B cell (primary cell): ENCODE results near the gene LRP11. TPM values are rescaled to one million over a fixed set of nuclear protein-coding genes. Genes with fewer than 3 reads are reported as not detected.

Experiments
- ATAC-seq: fragments of 200-7000 bp; cut with Tn5 transposase; one replicate; pipeline ENCODE4 v1.10.0; 2021; ENCODE audit warnings: low read depth, mild to moderate bottlenecking, moderate number of reproducible peaks, moderate library complexity
- CTCF ChIA-PET: fragments of 350-600 bp; sonication (Branson Sonifier 250); formaldehyde crosslinking; loops from one replicate; lab custom pipeline; 2021; ENCODE audit warnings: antibody characterized with exemption, inconsistent platforms; lab: Charles Lee
- POLR2A ChIA-PET: fragments of 350-600 bp; sonication (Branson Sonifier 250); formaldehyde crosslinking; loops from one replicate; lab custom pipeline; 2021; ENCODE audit warnings: antibody characterized with exemption; lab: Charles Lee
- DNase-seq: peaks from one replicate; pipeline ENCODE4 v3.0.0; 2013
- H2AFZ ChIP-seq: 2 replicates; pipeline ENCODE4 v1.6.1; 2012; ENCODE audit warnings: mild to moderate bottlenecking, low read depth, low read length; ENCODE audit not compliant: insufficient read depth, poor library complexity, severe bottlenecking
- H3K27ac ChIP-seq, 2 donors: 1 replicate in 1 of 2; 2 replicates in 1 of 2; pipeline ENCODE4 v1.5.1; 2012 to 2013; ENCODE audit warnings: low read length in 2 of 2, mild to moderate bottlenecking in 2 of 2, moderate library complexity in 1 of 2
- H3K27me3 ChIP-seq, 4 experiments: fragments of 200-600 bp in 1 of 4; sonication (generic) in 1 of 4; replicated peaks in 1 of 4; 1 replicate in 2 of 4; 2 replicates in 2 of 4; pipeline versions ENCODE4 v1.6.1 to v1.7.0; 2013 to 2016; ENCODE audit warnings: low read length in 3 of 4, mild to moderate bottlenecking in 2 of 4, mixed read lengths in 1 of 4, moderate library complexity in 1 of 4; ENCODE audit not compliant: insufficient read depth in 4 of 4, control insufficient read depth in 3 of 4; ENCODE audit errors: control extremely low read depth in 1 of 4
- H3K36me3 ChIP-seq, 2 experiments: replicated peaks in 1 of 2; 1 replicate in 1 of 2; 2 replicates in 1 of 2; pipeline versions ENCODE4 v1.6.1 to v1.7.1; 2013; ENCODE audit warnings: low read length in 1 of 2; ENCODE audit not compliant: insufficient read depth in 2 of 2, control insufficient read depth in 1 of 2; ENCODE audit errors: control extremely low read depth in 1 of 2, extremely low read depth in 1 of 2
- H3K4me1 ChIP-seq, 2 donors: fragments of 200-600 bp in 1 of 2; sonication (generic) in 1 of 2; 1 replicate in 1 of 2; 2 replicates in 1 of 2; pipeline versions ENCODE4 v1.5.1 to v1.6.1; 2013 to 2017; ENCODE audit warnings: low read length in 2 of 2; ENCODE audit not compliant: control insufficient read depth in 2 of 2, insufficient read depth in 2 of 2
- H3K4me2 ChIP-seq: replicated peaks from 2 replicates; pipeline ENCODE3; 2012; ENCODE audit warnings: mild to moderate bottlenecking, low read depth, low read length; ENCODE audit not compliant: poor library complexity, severe bottlenecking
- H3K4me3 ChIP-seq, 5 experiments: fragments of 200-600 bp in 1 of 5; sonication (generic) in 1 of 5; 1 replicate in 3 of 5; 2 replicates in 2 of 5; pipeline versions ENCODE4 v1.5.1 to v1.7.0; 2011 to 2016; ENCODE audit warnings: low read length in 4 of 5, mild to moderate bottlenecking in 4 of 5, low read depth in 2 of 5, control low read depth in 1 of 5, moderate library complexity in 1 of 5; ENCODE audit not compliant: insufficient read depth in 1 of 5; ENCODE audit errors: control extremely low read depth in 1 of 5, extremely low read depth in 1 of 5
- H3K79me2 ChIP-seq: fragments of 200-600 bp; sonication (generic); one replicate; pipeline ENCODE4 v1.6.0; 2016; ENCODE audit warnings: low read length; ENCODE audit not compliant: control insufficient read depth, insufficient read depth
- H3K9ac ChIP-seq: fragments of 200-600 bp; sonication (generic); 2 replicates; pipeline ENCODE4 v1.6.1; 2017; ENCODE audit warnings: mild to moderate bottlenecking, low read length, moderate library complexity
- H3K9me3 ChIP-seq, 3 donors: one replicate each; pipeline versions ENCODE4 v1.6.1 to v1.7.1; 2013; ENCODE audit warnings: low read length in 2 of 3; ENCODE audit not compliant: control insufficient read depth in 2 of 3, insufficient read depth in 1 of 3; ENCODE audit errors: control extremely low read depth in 1 of 3
- H4K20me1 ChIP-seq: 2 replicates; pipeline ENCODE4 v1.6.0; 2012; ENCODE audit warnings: mild to moderate bottlenecking, low read length; ENCODE audit not compliant: insufficient read depth, control insufficient read depth, poor library complexity, severe bottlenecking
- H3K27ac Mint-ChIP-seq: one replicate; pipeline ENCODE4 v1.8.0; 2021; ENCODE audit warnings: mixed read lengths
- H3K27me3 Mint-ChIP-seq: one replicate; pipeline ENCODE4 v1.8.0; 2021; ENCODE audit warnings: mixed read lengths
- H3K4me1 Mint-ChIP-seq: one replicate; pipeline ENCODE4 v1.8.0; 2021; ENCODE audit warnings: mixed read lengths
- H3K4me3 Mint-ChIP-seq: one replicate; pipeline ENCODE4 v1.8.0; 2021; ENCODE audit warnings: mixed read lengths
- H3K9me3 Mint-ChIP-seq: one replicate; pipeline ENCODE4 v1.8.0; 2022; ENCODE audit warnings: mixed read lengths; ENCODE audit not compliant: insufficient read depth
- EZH2 ChIP-seq: IDR thresholded peaks from 2 replicates; pipeline ENCODE4 v1.6.1; 2012; ENCODE audit warnings: borderline replicate concordance, low read depth, mild to moderate bottlenecking, moderate library complexity, low read length; ENCODE audit not compliant: insufficient read depth, poor library complexity, severe bottlenecking
- WGBS: methylation state at CpG from one replicate; pipeline ENCODE4 v1.1.5; 2013; ENCODE audit warnings: missing lambda C conversion rate; ENCODE audit not compliant: insufficient coverage; 5-methylcytosine and 5-hydroxymethylcytosine counted together
- intact Hi-C: fragments of 100-400 bp; cut with micrococcal nuclease; formaldehyde crosslinking; loops from one replicate; pipeline ENCODE4 v1.10.0; 2022
- polyA plus RNA-seq: library from polyadenylated mRNA; depleted of rRNA; stranded (reverse); fragments of >200 nt; gene quantifications from 2 replicates; pipeline ENCODE4 v1.2.3, GENCODE V29; 2012
- total RNA-seq, 2 donors: library from RNA; stranded (reverse); fragments of 120-200 nt in 1 of 2; gene quantifications; 1 replicate in 1 of 2; 2 replicates in 1 of 2; pipeline versions ENCODE4 v1.2.3 to v1.2.4, GENCODE V29; 2013 to 2022
- TF ChIP-seq, protein P1 (sequence below): fragments of 200-600 bp; IDR thresholded peaks from one replicate; pipeline ENCODE4 v1.8.0; 2022; ENCODE audit warnings: antibody characterized with exemption, mild to moderate bottlenecking

The LRP11 gene
- total and polyA plus RNA-seq, 2 donors (not counting 1 experiment from before 2014, with no cell fraction given) = 0.34 to 1.2 TPM

DNA sequence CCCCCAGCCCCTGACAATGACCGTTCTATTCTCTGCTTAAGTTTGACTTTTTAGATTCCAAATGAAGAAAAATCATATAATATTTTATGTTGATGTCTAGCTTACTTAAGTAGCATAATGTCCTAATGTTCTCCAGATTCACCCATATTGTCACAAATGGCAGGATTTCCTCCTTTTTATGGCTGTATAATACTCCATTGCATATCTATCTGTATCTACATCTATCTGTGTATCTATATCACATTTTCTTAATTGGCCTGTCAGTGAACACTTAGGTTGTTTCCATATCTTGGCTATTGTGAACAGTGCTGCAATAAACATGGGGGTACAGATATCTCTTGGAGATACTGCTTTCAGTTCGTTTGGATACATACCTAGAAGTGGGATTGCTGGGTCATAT lies 7.0 kb upstream of the LRP11 start:
- Mint-ChIP-seq H3K9me3 (no peaks in the 10 kb centered on the region), H3K27me3 (peaks cover 37% of the 10 kb centered on the region), H3K27ac (no peak overlapping the region), H3K4me1 (no peaks in the 10 kb centered on the region), H3K4me3 (no peak overlapping the region)
- H2AFZ ChIP-seq = no peak overlapping the region
- POLR2A ChIA-PET = no interaction called here
- no peak overlapping the region for H3K4me2 ChIP-seq
- no peak overlapping the region for H3K4me3 ChIP-seq
- WGBS = no CpG with 5 or more reads among the region's 2 CpGs
- TF ChIP-seq, protein P1, sequence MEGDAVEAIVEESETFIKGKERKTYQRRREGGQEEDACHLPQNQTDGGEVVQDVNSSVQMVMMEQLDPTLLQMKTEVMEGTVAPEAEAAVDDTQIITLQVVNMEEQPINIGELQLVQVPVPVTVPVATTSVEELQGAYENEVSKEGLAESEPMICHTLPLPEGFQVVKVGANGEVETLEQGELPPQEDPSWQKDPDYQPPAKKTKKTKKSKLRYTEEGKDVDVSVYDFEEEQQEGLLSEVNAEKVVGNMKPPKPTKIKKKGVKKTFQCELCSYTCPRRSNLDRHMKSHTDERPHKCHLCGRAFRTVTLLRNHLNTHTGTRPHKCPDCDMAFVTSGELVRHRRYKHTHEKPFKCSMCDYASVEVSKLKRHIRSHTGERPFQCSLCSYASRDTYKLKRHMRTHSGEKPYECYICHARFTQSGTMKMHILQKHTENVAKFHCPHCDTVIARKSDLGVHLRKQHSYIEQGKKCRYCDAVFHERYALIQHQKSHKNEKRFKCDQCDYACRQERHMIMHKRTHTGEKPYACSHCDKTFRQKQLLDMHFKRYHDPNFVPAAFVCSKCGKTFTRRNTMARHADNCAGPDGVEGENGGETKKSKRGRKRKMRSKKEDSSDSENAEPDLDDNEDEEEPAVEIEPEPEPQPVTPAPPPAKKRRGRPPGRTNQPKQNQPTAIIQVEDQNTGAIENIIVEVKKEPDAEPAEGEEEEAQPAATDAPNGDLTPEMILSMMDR = no peak
- TF ChIP-seq EZH2 = no peak
- DNase-seq = no peak
- H3K9me3 ChIP-seq = peaks cover 0 to 5% (median 0%) of the 10 kb centered on the region in 3 donors
- H3K9ac ChIP-seq = no peak overlapping the region
- no peak for ATAC-seq
- peaks cover 0 to 7% (median 5%) of the 10 kb centered on the region in 4 experiments for H3K27me3 ChIP-seq
- H3K79me2 ChIP-seq = no peaks in the 10 kb centered on the region
- no peaks in the 10 kb centered on the region for H4K20me1 ChIP-seq
- H3K4me1 ChIP-seq = no peaks in the 10 kb centered on the region
- CTCF ChIA-PET = no interaction called here
- H3K36me3 ChIP-seq = no peaks in the 10 kb centered on the region
- intact Hi-C loops = no loop called here
- H3K27ac ChIP-seq = no peak overlapping the region

DNA sequence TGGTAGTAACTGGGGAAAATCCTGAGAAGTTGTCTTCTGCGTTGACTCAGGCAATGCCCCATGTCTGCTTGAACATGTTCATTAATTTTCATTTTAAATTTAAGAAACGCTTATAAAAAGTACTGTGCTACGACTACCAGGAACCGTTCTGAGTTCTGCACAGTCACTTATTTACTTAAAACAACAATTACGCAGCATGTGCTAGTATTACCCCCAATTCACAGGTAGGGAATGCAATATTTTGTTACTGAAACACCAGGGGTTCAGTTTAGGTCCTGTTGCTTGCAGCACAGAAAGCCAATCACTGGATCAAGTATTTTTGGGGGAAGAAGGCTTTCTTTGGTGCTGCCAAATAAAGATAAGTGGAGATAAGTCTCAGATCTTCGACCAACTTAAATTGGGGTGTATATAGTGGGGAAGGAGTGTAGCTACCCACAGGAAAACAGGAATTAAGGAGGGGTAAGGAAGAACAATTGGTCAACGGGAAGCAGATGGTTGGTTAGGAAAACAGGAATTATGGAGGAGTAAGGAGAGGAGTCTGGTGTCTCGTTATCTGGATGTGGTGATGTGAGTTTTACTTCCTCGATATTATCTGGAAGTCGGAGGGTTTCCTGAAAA lies 5.2 kb upstream of the LRP11 start:
- POLR2A ChIA-PET = no interaction called here
- Histone ChIP-seq H3K9me3 (peaks cover 0 to 5% (median 0%) of the 10 kb centered on the region in 3 donors), H4K20me1 (no peaks in the 10 kb centered on the region), H2AFZ (no peak overlapping the region), H3K27ac (no peak overlapping the region), H3K27me3 (peaks cover 0 to 7% (median 2%) of the 10 kb centered on the region in 4 experiments), H3K4me2 (no peak overlapping the region), H3K36me3 (no peaks in the 10 kb centered on the region), H3K79me2 (no peaks in the 10 kb centered on the region), H3K4me3 (no peak overlapping the region), H3K4me1 (peaks cover 5% of the 10 kb centered on the region in 2 donors), H3K9ac (no peak overlapping the region)
- CTCF ChIA-PET = interaction anchor here (1.0 kb wide), 1 partner anchor 33 kb away, joined by 4 read pairs; no protein-coding TSS in a partner anchor
- no peak for TF ChIP-seq EZH2
- TF ChIP-seq, protein P1 = no peak
- peaks cover 33% of the 10 kb centered on the region for H3K27me3 Mint-ChIP-seq
- no peak overlapping the region for H3K27ac Mint-ChIP-seq
- 65% methylated on average over 9 of the region's 10 CpGs for WGBS
- DNase-seq (no peak), ATAC-seq (no peak)
- no peaks in the 10 kb centered on the region for H3K9me3 Mint-ChIP-seq
- intact Hi-C loops = no loop called here
- no peak overlapping the region for H3K4me3 Mint-ChIP-seq
- H3K4me1 Mint-ChIP-seq = peaks cover 6% of the 10 kb centered on the region
